Stimulated activated CD4-positive, alpha-beta T cell treated with anti-CD3 and anti-CD28 coated beads, Interleukin-1b, Interleukin-23, amount 100 ng/mL, for 1 hour (primary cell): ENCODE results near the gene IL9.
"Not testable (repeated sequence)": the region's sequence is repeated elsewhere in the genome, so short reads cannot be mapped to it uniquely, and the experiment has no call there.

Experiments used
- DNase-seq, 2 donors: peaks; one replicate each; pipeline ENCODE4 v3.0.0-alpha.2; 2020; ENCODE audit warnings: low read depth in 2 of 2

The IL9 gene

DNA sequence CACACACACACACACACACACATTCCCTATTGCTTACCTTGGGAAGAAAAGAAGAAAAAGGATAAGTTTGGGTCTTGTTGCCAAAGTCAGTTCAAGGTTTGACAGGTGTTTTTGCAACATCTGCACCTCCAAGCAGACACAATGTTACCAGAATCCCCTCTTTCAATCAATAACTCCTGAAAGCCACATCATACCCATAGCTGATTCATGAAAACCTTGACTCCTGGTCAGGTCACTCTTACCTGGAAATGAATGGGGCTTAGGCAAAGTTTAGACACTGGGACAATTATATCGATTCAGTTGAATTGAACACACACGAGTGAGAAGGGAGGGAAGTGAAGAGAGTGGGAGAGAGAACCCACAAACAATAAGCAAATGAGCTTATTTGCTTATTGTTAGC, 27.0 kb downstream of the IL9 start:
- no peak for DNase-seq

- no peak for DNase-seq
Measured at GRCh38 chr5:135867599-135867998, 28.0 kb downstream of the IL9 start.

DNA sequence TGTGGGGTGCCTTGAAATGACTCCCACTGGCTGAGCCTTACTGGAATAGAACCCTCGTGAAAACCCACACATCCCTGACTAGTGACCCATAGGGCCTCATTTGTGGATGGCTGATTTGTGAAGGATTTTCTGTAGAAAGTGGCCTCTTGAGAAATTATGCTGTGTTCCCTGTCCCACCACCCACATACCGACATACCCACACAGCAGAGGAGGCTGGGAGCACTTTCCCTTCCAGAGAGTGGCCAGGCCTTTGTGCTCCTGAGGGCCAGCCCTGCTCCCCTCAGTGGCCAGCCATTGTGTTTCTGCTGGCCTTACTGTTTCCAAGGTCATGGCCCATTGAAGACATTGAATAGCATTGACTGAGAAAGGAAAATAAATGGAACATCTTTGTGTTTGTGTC, 29.6 kb downstream of the IL9 start:
- no peak for DNase-seq

DNA sequence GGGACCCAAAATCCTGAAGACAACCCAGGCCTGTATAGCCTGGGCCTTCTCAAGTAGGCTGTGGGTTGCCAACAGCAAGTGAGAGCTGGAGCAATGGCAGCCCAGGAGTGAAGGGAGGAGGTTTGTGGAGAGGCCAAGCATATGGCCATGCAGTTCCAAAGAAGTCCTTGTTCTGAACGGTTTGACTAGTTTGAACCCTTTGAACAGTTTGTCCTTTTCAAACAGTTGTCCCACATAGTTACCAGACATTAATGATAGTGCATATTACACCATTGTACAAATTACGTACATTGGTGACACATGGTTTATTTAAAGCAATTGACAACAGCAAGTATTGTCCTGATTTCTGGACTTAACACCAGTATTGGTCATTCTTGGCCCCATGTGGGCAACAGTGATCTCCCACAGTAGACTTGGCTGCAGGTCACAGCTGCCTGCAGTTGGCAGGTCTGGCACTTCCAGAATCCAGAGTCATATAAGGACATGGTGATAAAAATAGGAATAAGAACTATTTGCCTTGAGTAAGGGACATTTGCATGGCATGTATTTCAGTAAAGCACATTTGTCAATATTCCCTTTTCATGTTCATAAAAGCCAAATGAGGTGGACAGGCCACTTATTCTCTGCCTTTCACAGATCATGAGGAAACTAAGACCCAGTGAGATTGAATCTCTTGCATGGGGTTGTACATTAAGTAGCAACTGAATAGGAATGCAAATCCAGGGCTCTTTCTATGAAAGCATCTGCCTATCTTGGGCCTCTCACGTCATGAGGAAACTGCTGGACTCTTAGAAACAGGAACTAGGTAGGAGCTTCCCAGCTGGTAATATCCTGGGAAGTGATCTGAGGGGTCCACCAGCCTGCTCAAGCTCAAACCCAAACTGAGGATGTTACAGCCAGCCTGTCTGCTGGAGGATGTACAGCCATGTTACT, 30.9 kb downstream of the IL9 start:
- no peak for DNase-seq

GRCh38 chr5:135862744-135863143, 32.9 kb downstream of the IL9 start:
- no peak for DNase-seq

GRCh38 chr5:135862086-135862485, 33.6 kb downstream of the IL9 start:
- no peak for DNase-seq

DNA sequence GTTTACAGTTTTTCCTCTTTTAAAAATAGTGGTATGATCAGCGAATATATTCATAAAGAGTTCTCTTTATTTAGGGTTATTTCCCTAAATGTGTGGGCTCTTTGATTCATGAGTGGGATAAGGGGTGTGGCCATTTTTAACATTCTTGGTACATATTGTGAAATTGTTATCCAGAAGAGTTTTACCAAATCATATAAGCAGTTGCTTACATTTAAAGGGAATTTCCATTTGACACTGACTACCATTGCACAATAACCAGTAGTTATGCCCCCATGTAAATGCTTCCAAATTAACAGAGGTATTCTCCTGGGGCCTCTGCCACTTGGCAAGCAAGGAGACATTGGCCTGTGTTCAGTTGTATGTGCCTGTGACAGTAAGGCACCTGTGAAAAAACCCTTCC, 34.0 kb downstream of the IL9 start:
- no peak for DNase-seq

GRCh38 chr5:135859641-135860040, 36.0 kb downstream of the IL9 start:
- no peak for DNase-seq

GRCh38 chr5:135859186-135859585, 36.5 kb downstream of the IL9 start:
- DNase-seq: not testable (repeated sequence)

DNA sequence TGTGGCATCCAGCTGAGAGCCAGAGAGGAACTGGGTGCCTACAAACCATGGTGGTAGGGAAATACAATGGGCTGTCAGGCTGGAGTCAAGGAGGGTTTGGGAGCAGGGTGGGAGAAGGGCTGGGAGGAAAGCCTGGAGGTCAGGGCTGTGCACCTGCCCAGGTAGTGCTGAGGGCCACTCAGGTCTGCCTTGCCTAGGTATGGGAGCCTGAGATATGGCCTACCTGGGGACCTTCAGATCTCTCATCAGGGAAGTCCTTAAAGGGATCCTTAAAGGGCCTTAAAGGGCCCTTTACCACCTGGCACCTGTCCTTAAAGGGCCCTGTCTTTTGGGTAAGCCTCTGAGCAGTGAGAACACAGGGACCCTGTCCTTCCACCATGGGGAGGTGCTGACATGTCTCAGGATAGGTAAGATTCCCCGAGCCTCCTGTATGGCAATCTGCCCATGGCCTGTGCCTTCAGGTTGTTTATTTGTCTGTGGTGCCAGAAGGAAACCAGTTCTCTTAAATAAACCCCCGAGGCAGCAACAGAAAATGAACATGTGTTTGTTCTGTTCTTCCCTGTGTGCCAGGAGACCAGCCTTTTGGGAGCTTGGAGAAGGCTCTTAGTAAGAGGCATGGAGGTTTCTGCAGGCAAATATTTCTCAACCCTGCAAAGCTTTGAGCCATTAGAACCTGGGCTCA, 37.9 kb downstream of the IL9 start:
- DNase-seq: no peak

DNA sequence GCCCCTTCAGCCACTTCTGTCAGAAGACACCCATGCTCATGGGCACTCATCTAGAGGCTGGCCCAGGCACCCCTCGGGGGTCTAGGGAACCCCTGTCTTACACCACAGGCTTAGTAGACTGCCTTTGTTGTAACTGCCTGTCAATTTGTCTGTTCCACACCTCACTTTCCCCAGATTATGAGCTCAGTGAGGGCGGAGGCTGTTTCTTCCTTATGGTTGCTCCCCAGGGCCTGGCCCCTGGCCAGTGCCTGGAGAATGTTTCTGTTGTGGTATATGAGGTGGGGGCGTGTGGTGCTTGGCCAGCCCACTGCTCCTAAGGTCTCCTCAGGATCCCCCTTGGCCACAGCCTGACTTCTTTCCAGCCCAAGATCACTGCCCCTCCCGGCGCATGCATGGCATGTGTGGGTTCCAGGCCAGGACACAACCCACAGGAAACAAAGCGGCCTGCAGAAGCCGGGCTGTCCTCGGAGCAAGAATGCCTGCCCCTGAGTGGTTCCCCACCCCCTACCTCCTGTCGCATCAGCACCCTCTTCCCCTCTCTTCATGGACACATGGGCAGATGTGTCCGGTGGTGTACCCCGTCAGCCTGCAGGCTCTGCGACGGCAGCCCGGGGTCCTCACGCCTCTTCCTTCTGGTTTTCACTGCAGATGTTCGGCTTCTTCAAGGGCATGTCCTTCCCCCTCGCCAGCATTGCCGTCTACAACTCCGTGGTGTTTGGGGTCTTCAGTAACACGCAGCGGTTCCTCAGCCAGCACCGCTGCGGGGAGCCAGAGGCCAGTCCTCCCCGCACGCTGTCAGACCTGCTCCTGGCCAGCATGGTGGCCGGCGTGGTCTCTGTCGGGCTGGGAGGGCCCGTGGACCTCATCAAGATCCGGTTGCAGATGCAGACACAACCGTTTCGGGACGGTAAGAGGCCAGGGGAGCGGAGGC, 43.5 kb downstream of the IL9 start:
- DNase-seq: no peak

GRCh38 chr5:135851186-135851914, 44.3 kb downstream of the IL9 start:
- DNase-seq: no peak

DNA sequence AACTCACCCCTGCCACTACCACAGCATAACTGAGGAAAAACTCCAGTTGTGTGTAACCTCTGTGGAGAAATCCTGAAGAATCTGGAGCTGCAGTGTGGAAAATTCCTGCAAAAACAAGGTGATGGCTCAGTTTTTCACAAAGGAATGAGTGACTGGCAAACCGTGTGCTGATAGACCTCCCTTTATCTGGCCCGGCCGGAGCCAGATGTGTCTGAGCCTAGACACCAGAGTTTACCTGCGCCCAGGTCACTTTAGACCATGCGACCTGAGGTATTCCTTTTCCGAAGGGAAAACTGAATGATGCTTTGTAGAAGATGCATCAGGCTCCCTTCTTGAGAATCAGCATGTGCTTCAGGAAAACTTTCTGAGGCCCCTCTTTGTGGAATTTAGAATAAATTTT, 45.0 kb downstream of the IL9 start:
- no peak for DNase-seq

DNA sequence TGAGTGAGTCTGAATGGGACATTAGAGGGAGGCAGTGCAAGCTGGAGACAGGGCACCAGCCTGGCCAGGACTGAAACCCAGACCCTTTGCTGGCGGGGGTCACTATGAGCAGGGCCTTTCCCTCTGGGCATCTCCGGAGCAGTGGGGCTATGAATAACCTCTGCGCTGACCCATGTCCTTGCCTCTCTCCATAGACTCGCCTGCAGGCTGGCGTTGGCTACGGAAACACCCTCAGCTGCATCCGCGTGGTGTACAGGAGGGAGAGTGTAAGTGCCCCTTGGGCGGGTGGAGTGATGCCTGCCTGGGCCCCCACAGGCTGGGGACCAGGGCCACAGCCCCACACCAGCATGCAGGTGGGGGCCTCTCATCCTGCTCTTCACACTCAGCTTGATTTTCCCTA, 45.4 kb downstream of the IL9 start:
- DNase-seq: no peak

DNA sequence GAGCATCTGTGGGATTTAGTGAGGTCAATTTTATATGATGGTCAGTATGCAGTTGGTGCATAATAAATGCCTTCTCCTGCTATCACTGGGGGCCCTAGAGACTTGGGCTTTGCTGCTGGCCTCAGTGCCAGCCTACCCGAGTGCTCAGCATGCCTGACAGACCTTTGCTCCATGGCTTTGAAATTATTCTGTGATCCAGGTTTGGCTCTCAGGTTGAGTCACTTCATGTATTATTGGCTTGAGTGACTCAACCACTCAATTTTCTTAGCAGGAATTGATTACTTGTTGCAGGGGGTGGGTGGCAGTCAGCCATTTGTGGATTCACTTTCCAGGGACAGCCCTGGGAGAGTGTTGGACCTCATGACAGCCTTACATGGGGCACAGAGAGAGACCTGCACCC, 47.7 kb downstream of the IL9 start:
- DNase-seq: no peak

GRCh38 chr5:135846311-135846710, 49.3 kb downstream of the IL9 start:
- DNase-seq: no peak

GRCh38 chr5:135843571-135844337, 51.9 kb downstream of the IL9 start:
- DNase-seq: no peak

GRCh38 chr5:135842737-135843136, 52.9 kb downstream of the IL9 start:
- no peak for DNase-seq
